Raji (cell line): ENCODE data around the gene ZNF121.

Experiments
- POLR2A ChIP-seq: IDR thresholded peaks from 2 replicates; pipeline ENCODE4 v1.6.1; 2011; ENCODE audit warnings: low read depth, low read length, control low read depth; ENCODE audit not compliant: insufficient read depth

The ZNF121 gene

GRCh38 chr19:9552536-9553274, 31.6 kb downstream of the ZNF121 start:
- TF ChIP-seq POLR2A, result no peak

DNA sequence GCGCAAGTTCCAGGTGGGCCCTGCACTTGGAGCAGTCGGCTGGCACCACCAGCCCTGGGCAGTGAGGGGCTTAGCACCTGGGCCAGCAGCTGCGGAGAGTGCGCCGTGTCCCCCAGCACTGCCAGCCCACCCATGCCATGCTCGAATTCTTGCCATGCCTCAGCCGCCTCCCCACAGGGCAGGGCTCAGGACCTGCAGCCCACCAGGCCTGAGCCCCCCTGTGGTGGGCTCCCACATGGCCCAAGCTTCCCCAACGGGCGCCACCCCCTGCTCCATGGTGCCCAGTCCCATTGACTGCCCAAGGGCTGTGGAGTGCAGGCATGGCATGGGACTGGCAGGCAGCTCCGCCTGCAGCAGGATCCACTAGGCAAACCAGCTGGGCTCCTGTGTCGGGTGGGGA, 36.4 kb downstream of the ZNF121 start:
- no peak for TF ChIP-seq POLR2A

DNA sequence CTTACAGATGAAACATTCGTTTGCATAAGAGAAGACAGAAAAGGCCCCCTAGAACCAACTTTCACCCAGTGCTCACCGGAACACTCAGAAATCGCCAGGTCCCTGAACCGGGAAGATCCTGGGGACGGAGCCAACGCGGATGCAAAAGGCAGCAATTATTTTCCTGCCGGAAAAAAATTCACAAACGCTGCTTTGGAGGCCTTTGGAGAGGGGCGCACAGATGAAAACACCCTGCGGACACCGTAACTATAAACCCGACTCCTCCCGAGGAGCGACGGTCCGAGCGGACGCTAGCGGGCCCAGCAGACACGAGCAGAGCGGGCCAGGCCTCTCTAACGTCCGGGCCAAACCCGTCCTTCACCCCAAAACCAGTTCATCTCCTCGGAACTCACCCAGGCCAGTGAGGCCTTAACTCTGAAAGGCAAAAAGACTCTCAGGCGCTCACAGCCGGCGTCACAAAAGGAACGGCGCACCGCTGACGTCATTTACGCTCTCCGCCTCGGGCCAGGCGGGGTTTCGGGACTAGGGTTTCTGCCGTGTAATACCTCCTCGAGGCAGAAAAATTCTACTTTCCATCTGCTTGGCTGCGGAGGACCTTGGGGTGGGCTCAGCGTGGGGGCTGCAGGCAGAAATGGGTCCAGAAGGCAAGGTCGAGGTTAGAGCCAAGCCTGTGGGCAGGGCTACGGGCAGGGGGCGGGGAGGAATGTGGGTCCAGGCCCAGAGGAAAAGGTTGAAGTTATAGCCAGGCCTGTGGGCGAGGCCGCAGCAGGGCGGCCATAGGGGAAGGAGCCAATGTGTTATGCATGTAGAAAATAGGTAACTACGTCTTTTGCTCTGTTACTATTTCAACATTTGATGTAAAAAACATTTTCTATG, 45.9 kb downstream of the ZNF121 start, which contains the start of gene ZNF426:
Gene ZNF426, minus strand, starts transcription at position 463 of the 876 bp plus-strand sequence. CDS start 2,413 bp downstream, outside the sequence.
- 0 out of 2 replicates have a peak, but pooled peaks have one; percentile 19 for TF ChIP-seq POLR2A

GRCh38 chr19:9535934-9536333, 48.4 kb downstream of the ZNF121 start:
- TF ChIP-seq POLR2A, result no peak

- no peak for TF ChIP-seq POLR2A
Observed at GRCh38 chr19:9531933-9532332, 52.4 kb downstream of the ZNF121 start.

DNA sequence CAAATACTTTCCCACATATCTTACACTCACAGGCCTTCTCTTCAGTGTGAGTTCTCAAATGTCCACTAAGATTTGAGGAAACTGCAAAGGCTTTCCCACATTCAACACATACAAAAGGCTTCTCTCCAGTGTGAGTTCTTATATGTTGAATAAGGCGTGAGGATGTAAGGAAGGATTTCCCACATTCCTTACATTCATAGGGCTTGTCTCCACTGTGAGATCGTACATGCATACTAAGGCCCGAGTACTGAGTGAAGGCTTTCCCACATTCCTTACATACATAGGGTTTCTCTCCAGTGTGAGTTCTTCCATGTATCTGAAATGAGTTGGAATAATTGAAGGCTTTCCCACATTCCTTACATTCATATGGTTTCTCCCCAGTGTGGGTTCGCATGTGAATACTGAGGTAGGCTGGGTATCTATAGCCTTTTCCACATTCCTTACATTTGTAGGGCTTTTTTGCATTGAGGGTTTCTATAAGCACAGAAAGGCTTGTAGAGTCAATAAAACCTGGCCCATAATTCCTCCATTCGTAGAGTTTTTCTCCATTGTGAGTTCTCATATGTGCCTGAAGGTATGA, 55.5 kb downstream of the ZNF121 start:
- TF ChIP-seq POLR2A, result no peak

DNA sequence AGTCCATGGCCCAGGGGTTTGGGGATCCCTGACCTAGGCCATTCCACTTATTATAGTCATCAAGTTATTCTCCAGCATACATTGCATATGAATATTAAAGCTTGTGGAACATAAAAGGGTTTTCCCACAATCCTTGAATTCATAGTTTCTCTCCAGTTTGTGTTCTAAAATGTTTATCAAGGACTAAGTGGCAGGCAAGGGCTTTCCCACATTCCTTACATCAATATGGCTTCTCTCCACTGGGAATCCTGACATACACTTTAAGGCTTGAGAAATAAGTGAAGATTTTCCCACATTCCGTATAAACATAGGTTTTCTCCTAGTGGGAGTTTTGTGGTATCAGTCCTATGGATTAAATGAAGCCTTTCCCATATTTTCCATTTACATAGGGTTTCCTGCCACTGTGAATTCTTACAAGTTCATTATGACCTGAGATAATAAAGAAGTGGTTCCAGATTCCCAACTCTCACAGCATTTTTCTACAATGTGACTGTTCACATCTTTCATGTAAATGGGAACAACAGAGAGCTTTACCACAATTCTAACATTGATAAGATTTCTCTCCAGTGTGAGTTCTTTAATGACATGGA, 60.3 kb downstream of the ZNF121 start:
- no peak for TF ChIP-seq POLR2A
